ENCODE results near the gene BUB1B.
"Not testable (repeated sequence)": the region's sequence is repeated elsewhere in the genome, so short reads cannot be mapped to it uniquely, and the experiment has no call there.

Gene BUB1B, protein sequence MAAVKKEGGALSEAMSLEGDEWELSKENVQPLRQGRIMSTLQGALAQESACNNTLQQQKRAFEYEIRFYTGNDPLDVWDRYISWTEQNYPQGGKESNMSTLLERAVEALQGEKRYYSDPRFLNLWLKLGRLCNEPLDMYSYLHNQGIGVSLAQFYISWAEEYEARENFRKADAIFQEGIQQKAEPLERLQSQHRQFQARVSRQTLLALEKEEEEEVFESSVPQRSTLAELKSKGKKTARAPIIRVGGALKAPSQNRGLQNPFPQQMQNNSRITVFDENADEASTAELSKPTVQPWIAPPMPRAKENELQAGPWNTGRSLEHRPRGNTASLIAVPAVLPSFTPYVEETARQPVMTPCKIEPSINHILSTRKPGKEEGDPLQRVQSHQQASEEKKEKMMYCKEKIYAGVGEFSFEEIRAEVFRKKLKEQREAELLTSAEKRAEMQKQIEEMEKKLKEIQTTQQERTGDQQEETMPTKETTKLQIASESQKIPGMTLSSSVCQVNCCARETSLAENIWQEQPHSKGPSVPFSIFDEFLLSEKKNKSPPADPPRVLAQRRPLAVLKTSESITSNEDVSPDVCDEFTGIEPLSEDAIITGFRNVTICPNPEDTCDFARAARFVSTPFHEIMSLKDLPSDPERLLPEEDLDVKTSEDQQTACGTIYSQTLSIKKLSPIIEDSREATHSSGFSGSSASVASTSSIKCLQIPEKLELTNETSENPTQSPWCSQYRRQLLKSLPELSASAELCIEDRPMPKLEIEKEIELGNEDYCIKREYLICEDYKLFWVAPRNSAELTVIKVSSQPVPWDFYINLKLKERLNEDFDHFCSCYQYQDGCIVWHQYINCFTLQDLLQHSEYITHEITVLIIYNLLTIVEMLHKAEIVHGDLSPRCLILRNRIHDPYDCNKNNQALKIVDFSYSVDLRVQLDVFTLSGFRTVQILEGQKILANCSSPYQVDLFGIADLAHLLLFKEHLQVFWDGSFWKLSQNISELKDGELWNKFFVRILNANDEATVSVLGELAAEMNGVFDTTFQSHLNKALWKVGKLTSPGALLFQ

DNA sequence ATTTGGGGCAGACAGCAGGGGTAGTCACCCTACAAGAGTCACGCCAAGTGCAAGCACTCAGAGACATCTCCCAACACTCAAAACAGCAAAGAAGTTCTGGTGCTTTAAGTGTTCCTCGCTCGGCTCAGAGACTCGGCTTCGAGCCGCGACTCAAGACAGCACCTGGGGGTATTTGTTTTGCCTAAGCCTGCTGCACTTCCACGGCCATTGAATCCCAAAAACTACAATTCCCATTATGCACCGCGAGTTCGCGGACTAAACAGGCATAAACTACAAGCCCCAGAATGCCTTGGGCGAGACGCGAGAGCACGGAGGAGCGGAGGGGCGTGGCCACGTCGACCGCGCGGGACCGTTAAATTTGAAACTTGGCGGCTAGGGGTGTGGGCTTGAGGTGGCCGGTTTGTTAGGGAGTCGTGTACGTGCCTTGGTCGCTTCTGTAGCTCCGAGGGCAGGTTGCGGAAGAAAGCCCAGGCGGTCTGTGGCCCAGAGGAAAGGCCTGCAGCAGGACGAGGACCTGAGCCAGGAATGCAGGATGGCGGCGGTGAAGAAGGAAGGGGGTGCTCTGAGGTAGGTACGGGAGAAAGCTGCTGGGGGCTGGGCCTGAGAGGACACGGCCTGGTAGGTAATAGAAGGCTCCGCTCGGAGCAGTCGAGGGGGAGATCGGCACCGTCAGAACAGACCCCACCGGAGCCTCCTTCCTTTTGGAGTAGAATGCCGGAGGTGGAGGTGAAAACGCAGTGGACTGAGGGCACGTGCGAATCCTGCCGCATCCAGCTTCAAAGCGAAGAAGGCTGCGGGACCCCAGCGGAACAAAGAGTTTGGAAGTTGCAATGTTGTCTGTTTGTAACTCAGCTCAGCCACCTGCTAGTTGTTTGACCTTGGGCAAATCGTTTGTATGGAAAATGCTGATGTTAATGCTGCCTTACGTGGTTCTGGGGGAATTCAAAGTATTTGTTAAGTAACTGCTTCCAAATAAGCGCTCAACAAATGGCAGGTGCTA, at the start of gene BUB1B:
TSS of gene BUB1B (plus strand) at position 381 of the 1,000 bp plus-strand sequence. CDS start at position 533, 152 bp downstream.
- H3K36me3 ChIP-seq (ENCODE audit: insufficient read depth, low read length), result peaks cover 21% of the 10 kb centered on the region
- H3K4me3 ChIP-seq (ENCODE audit: low read length), result peak within 1 kb of the TSS; percentile 83
- H3K9me3 ChIP-seq (ENCODE audit: low read length), result no peaks in the 10 kb centered on the region
- peaks cover 23% of the 10 kb centered on the region for H3K4me1 ChIP-seq (ENCODE audit: insufficient read depth, low read length)
- H3K27me3 ChIP-seq (ENCODE audit: insufficient read depth, low read length), result no peaks in the 10 kb centered on the region
- peak within 1 kb of the TSS; percentile 79 for H2AFZ ChIP-seq (ENCODE audit: low read depth, low read length)

DNA sequence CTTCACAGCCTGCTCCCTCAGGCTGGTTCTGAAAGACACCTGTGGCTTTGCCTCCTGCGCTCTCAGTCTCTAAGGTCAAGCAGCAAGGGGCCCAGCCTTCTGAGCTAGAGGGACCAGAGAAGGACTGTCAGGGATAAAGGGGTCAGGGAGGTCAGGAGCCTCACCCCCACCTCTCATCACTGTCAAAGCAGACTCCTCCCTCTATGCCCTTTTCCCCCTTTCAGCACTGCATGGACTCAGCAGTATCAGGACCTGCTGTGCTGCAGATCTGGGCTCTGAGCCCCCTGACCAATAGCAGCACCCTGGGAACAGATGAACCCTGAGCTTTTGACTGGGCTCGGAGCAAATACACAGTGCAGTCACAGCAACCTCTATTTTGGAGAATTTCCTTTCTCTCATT, 49.0 kb upstream of the BUB1B start:
- Histone ChIP-seq H3K27me3 (ENCODE audit: insufficient read depth, low read length) (no peaks in the 10 kb centered on the region), H3K9me3 (ENCODE audit: low read length) (no peaks in the 10 kb centered on the region), H2AFZ (ENCODE audit: low read depth, low read length) (no peak overlapping the region), H3K36me3 (ENCODE audit: insufficient read depth, low read length) (no peaks in the 10 kb centered on the region), H3K4me3 (ENCODE audit: low read length) (no peak overlapping the region), H3K4me1 (ENCODE audit: insufficient read depth, low read length) (peaks cover 44% of the 10 kb centered on the region)

DNA sequence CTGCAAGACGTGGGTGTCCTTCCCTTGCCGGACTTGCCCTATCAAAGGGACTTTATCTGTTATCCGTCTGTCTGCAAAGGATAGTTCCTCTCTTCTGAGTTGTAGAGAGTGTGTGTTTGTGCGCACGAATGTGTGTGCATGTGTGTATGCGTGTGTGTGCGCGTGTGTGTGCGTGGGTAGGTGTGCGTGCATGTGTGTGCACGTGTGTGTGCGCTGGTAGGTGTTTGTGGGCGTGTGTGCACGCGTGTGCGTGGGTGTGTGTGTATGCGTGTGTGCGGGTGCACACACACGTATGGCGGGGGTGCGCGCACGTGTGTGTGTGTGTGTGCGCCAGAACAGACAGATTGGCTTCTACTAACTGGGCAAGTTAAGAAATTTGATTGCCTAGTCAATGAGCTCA, 48.1 kb upstream of the BUB1B start:
- no peak overlapping the region for H2AFZ ChIP-seq (ENCODE audit: low read depth, low read length)
- no peaks in the 10 kb centered on the region for H3K9me3 ChIP-seq (ENCODE audit: low read length)
- H3K36me3 ChIP-seq (ENCODE audit: insufficient read depth, low read length), result no peaks in the 10 kb centered on the region
- H3K4me1 ChIP-seq (ENCODE audit: insufficient read depth, low read length), result peaks cover 35% of the 10 kb centered on the region
- no peak overlapping the region for H3K4me3 ChIP-seq (ENCODE audit: low read length)
- no peaks in the 10 kb centered on the region for H3K27me3 ChIP-seq (ENCODE audit: insufficient read depth, low read length)

DNA sequence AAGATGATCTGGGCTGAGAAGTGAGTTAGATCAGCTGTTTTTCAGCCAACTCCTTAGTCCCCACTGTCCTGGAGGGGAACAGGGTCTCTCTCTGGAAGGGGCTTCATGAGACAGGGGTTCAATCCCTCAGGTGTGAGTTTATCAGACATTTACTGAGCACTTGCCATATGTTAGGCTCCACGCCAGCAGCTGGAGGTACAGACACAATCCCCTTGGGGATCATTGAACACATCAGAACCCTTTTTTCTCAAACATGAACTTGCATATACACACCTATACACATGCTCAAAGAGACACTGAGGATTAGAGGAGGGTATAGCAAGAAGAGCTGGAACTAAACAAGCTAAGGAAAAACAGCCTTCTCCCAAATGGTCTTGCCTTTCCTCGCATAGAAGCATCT, 46.7 kb upstream of the BUB1B start:
- Histone ChIP-seq H3K27me3 (ENCODE audit: insufficient read depth, low read length) (no peaks in the 10 kb centered on the region), H3K36me3 (ENCODE audit: insufficient read depth, low read length) (no peaks in the 10 kb centered on the region), H3K4me1 (ENCODE audit: insufficient read depth, low read length) (peaks cover 29% of the 10 kb centered on the region), H3K9me3 (ENCODE audit: low read length) (no peaks in the 10 kb centered on the region), H2AFZ (ENCODE audit: low read depth, low read length) (no peak overlapping the region), H3K4me3 (ENCODE audit: low read length) (no peak overlapping the region)

DNA sequence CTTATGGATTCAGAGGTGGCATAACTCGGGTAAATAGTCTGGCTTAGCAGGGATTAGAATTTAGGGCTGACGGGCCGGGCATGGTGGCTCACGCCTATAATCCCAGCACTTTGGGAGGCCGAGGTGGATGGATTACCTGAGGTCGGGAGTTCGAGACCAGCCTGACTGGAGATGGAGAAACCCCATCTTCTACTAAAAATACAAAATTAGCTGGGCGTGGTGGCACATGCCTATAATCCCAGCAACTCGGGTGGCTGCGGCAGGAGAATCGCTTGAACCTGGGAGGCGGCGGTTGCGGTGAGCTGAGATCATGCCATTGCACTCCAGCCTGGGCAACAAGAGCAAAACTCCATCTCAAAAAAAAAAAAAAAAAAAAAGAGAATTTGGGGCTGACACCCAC, 45.8 kb upstream of the BUB1B start:
- not testable (repeated sequence) for H3K4me3 ChIP-seq (ENCODE audit: low read length); H3K9me3 ChIP-seq (ENCODE audit: low read length); H3K27me3 ChIP-seq (ENCODE audit: insufficient read depth, low read length); H3K36me3 ChIP-seq (ENCODE audit: insufficient read depth, low read length); H2AFZ ChIP-seq (ENCODE audit: low read depth, low read length)
- H3K4me1 ChIP-seq (ENCODE audit: insufficient read depth, low read length), result peaks cover 27% of the 10 kb centered on the region

DNA sequence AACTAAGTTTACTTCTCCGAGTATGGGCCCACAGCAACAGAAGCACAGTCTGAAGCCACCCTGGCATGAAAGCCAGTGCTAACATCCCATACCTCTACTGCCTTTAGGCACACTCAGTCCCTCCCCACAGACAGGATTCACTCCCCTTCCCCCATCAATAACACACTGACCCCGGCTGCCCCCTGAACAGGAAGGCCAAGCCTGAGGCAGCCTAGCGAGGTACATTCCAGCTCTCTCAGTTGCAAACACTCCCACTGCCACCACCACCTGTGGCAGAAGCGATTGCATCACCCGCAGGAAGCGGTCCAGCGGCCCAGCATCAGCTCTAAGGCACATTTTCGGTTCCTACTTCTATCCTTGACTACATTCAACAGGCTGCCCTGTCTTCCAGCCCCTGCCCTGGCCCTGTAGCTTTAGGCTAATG, 45.2 kb upstream of the BUB1B start:
- Histone ChIP-seq H2AFZ (ENCODE audit: low read depth, low read length) (no peak overlapping the region), H3K4me3 (ENCODE audit: low read length) (no peak overlapping the region), H3K9me3 (ENCODE audit: low read length) (no peaks in the 10 kb centered on the region), H3K27me3 (ENCODE audit: insufficient read depth, low read length) (no peaks in the 10 kb centered on the region), H3K4me1 (ENCODE audit: insufficient read depth, low read length) (peaks cover 27% of the 10 kb centered on the region), H3K36me3 (ENCODE audit: insufficient read depth, low read length) (no peaks in the 10 kb centered on the region)

DNA sequence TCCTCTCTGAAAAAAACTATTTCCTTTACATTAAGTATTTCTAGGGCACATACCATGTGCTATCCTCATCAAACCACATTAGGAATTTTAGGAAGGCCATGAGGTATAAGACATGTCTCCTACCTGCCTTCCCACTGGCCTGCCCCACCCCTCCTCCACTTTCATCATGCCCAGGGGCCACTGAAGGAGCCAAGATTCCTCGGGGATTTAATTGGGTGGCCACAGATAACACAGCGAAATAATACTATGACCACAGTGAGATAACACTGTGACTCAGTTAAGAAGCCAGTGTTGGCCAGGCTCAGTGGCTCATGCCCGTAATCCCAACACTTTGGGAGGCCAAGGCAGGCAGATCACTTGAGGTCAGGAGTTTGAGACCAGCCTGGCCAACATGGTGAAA, 42.4 kb upstream of the BUB1B start:
- Histone ChIP-seq H3K4me1 (ENCODE audit: insufficient read depth, low read length) (peaks cover 4% of the 10 kb centered on the region), H3K9me3 (ENCODE audit: low read length) (no peaks in the 10 kb centered on the region), H3K4me3 (ENCODE audit: low read length) (no peak overlapping the region), H2AFZ (ENCODE audit: low read depth, low read length) (no peak overlapping the region), H3K27me3 (ENCODE audit: insufficient read depth, low read length) (no peaks in the 10 kb centered on the region), H3K36me3 (ENCODE audit: insufficient read depth, low read length) (no peaks in the 10 kb centered on the region)

DNA sequence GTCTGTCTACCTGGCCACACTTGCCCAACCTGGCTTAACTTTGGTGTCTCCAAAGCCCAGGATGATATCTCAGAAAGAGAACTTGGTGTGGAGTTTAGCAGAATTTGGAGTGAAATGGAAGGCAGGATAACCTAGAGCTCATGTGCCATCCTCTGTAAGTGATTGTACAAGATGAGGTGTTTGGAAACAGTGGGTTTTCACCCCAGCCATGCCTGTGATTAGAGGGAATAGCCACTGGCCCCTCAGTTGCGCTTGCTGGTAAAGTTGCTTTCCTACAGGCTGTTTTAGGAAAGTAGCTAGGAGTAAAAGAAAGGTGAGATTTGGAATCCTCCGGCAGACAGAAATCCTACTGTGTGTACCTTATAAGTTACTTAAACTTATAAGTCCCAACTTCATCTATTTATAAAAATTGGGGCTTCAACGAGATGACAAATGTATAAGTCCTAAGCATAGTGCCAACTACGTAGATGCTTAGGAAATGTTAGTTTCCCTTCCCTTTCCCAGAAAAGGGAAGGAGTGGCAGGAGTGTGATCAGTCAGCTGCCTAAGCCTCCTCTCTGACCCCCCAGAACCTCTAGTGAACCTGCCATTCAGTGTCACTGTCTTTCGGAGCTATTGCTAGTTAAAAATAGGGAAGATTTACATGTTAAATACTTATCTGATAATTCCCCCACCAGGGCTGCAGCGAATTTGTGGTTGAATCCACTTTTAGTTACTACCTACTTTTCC, 38.8 kb upstream of the BUB1B start:
- no peak overlapping the region for H3K4me3 ChIP-seq (ENCODE audit: low read length)
- no peaks in the 10 kb centered on the region for H3K4me1 ChIP-seq (ENCODE audit: insufficient read depth, low read length)
- no peak overlapping the region for H2AFZ ChIP-seq (ENCODE audit: low read depth, low read length)
- H3K27me3 ChIP-seq (ENCODE audit: insufficient read depth, low read length), result no peaks in the 10 kb centered on the region
- H3K9me3 ChIP-seq (ENCODE audit: low read length), result no peaks in the 10 kb centered on the region
- no peaks in the 10 kb centered on the region for H3K36me3 ChIP-seq (ENCODE audit: insufficient read depth, low read length)

DNA sequence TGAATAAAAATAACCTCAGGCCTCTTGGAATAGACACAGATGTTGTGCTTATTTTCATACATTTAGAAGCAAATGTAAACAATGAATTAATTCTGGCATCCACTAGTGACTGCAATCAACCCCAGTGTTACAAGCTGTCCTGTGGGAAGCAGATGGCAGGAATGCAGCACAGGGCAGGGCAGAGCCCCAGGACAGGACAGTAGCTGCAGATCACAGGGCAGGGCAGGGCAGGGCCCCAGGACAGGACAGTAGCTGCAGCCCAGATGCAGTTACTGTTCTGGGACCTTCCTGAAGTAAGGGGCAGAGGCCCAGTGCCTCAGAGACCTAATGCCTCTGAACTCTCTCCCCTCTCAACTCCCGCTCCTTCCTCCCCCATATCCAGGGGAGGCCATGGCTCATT, 37.9 kb upstream of the BUB1B start:
- not testable (repeated sequence) for H2AFZ ChIP-seq (ENCODE audit: low read depth, low read length); H3K36me3 ChIP-seq (ENCODE audit: insufficient read depth, low read length); H3K9me3 ChIP-seq (ENCODE audit: low read length); H3K4me3 ChIP-seq (ENCODE audit: low read length); H3K27me3 ChIP-seq (ENCODE audit: insufficient read depth, low read length); H3K4me1 ChIP-seq (ENCODE audit: insufficient read depth, low read length)

DNA sequence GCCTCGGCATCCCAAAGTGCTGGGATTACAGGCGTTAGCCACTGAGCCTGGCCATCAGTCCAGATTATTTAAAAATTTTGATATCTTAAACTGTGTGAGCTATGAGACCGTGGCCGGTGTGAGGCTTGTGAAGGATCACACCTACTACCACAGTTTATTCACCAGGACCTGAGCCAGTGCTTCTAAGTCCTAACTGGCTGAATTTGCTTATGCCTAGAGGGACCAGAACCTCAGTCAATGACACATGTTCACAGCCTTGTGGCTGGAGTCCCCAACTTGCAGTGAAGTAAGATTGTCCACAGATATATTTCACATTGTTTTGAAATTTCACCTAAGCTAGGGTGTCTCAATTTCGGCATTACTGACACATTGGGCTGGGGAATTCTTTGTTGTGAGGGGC, 37.0 kb upstream of the BUB1B start:
- H3K27me3 ChIP-seq (ENCODE audit: insufficient read depth, low read length); H3K4me1 ChIP-seq (ENCODE audit: insufficient read depth, low read length); H3K4me3 ChIP-seq (ENCODE audit: low read length); H2AFZ ChIP-seq (ENCODE audit: low read depth, low read length); H3K36me3 ChIP-seq (ENCODE audit: insufficient read depth, low read length); H3K9me3 ChIP-seq (ENCODE audit: low read length): not testable (repeated sequence)

DNA sequence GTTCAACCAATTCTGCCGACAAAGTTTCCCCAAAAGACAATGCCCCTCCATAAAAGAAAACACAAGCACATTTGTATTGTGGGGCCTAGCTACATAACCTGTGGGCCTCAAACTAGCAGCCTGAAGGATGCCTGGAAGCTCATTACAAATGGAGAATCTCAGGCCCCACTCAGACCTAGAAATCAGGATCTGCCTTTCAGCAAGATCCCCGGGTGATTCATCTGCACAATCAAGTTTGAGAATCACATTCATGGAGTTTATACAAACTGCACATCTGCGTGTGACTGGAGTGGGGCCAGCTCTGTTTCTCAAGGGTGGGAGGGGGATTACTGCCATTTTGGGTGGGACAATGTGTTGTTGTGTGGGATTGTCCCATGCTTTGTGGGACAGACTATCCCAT, 36.5 kb upstream of the BUB1B start:
- not testable (repeated sequence) for H3K27me3 ChIP-seq (ENCODE audit: insufficient read depth, low read length); H3K36me3 ChIP-seq (ENCODE audit: insufficient read depth, low read length); H3K9me3 ChIP-seq (ENCODE audit: low read length); H3K4me1 ChIP-seq (ENCODE audit: insufficient read depth, low read length); H3K4me3 ChIP-seq (ENCODE audit: low read length); H2AFZ ChIP-seq (ENCODE audit: low read depth, low read length)

DNA sequence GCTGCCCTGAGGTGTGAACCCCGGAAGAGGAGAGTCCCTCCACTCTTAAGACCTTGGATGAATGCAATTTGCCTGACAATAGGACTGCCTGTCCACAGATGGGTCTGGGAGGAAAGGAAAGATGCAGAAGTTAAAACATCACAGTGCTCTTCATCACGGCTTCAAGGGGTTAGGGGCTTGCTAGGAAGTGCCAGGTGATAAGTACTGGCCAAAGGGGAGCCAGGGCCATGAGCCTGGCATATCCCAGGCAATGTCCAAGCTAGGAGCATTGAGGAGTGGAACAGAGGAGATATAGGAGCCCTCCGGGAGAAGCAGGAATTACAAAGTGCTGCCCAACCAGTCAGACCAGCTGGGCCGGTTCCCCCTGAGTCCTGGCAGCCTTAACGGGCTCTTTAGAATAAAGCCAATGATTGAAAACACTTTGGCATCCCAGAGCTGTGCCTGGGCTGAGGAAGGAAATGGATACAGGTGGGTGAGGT, 36.0 kb upstream of the BUB1B start:
- H3K4me1 ChIP-seq (ENCODE audit: insufficient read depth, low read length); H2AFZ ChIP-seq (ENCODE audit: low read depth, low read length); H3K9me3 ChIP-seq (ENCODE audit: low read length); H3K27me3 ChIP-seq (ENCODE audit: insufficient read depth, low read length); H3K4me3 ChIP-seq (ENCODE audit: low read length); H3K36me3 ChIP-seq (ENCODE audit: insufficient read depth, low read length): not testable (repeated sequence)

All from neuron (in vitro differentiated cells).